ENCODE results near the gene PLIN1.

Gene PLIN1

DNA sequence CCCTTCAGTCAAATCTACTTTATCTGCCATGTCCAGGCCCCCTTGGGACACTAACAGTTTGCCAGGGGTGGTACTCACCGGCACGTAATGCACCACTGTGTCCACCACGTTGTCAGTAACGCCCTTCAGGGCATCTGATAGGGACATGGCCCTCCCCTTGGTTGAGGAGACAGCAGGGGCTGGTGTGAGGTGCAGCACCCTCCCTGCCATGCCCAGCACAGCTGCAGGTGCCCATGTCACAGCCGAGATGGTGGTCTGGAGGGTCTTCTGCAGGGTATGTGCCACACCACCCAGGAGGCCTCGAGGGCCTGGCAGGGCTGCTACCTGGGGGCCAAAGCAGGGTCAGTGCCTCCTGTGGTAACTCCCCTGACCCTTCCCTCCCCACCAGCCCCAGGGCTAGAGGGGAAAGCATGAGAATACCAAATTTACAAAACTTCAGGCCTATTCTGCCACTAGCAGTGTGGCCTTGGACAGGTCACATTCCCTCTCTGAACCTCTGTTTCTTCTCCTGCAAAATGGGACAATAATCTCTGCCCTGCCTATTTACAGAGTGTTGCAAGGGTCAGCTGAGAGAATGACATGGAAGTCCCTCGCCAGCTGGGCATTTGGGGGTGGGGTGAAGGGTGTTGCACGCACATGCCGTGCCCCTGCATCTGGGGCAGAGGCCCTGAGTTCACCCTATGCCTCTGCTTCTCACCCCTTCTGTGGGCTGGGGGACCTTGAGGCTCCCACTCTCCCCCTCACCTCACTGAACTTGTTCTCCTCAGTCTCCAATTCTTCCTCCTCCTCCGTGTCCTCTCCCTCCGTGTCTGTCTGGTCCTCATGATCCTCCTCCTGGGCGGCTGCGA lies 12.1 kb downstream of the PLIN1 start:
- Histone ChIP-seq H3K9me3 (no peaks in the 10 kb centered on the region), H3K27me3 (ENCODE audit: low read depth) (no peaks in the 10 kb centered on the region), H3K4me1 (peaks cover 4% of the 10 kb centered on the region; the same call in 1 of the 2 replicates), H3K4me3 (no peak overlapping the region), H3K36me3 (replicated peaks) (no peaks in the 10 kb centered on the region)
- no peak for DNase-seq (ENCODE audit: low spot score in 2 of 2)
- in situ Hi-C loops (cut with MboI; ENCODE audit: low sequenced_read_pairs): no loop called here

DNA sequence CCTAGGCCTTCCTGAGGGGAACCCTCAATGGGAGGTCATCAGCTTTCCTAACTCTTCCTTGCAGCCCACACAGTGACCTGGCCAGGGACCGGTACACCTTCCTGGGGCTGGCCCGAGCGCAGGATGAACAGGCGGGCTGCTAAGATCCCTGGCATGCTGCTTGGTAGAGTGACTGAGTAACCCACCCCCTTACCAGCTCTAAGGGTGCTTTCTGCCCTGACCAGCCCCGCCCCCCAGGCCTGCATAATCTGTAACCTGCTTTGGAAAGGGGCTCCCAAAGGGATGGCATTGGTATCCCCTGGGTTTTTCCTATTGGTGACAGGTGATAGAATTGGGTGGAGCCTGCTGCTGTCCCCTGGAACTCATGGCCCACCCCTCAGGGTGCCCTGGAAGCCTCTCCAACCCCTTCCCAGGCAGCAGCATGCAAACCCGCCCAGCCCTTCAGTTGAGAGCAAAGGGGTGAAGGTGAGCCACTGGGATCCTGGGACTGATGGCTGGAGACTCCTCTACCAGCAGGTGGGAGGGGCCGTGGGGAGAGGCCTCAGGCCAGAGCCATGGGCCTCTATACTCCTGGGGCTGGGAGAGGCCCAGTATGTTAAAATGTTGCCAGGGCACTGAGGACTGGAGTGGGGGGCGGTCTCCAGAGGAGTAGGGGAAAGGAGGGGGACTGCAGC lies 12.8 kb downstream of the PLIN1 start:
- Histone ChIP-seq H3K36me3 (replicated peaks) (no peaks in the 10 kb centered on the region), H3K9me3 (no peaks in the 10 kb centered on the region), H3K4me1 (peaks cover 4% of the 10 kb centered on the region; the same call in 1 of the 2 replicates), H3K27me3 (ENCODE audit: low read depth) (no peaks in the 10 kb centered on the region), H3K4me3 (no peak overlapping the region)
- no peak for DNase-seq (ENCODE audit: low spot score in 2 of 2)
- in situ Hi-C loops (cut with MboI; ENCODE audit: low sequenced_read_pairs): no loop called here

DNA sequence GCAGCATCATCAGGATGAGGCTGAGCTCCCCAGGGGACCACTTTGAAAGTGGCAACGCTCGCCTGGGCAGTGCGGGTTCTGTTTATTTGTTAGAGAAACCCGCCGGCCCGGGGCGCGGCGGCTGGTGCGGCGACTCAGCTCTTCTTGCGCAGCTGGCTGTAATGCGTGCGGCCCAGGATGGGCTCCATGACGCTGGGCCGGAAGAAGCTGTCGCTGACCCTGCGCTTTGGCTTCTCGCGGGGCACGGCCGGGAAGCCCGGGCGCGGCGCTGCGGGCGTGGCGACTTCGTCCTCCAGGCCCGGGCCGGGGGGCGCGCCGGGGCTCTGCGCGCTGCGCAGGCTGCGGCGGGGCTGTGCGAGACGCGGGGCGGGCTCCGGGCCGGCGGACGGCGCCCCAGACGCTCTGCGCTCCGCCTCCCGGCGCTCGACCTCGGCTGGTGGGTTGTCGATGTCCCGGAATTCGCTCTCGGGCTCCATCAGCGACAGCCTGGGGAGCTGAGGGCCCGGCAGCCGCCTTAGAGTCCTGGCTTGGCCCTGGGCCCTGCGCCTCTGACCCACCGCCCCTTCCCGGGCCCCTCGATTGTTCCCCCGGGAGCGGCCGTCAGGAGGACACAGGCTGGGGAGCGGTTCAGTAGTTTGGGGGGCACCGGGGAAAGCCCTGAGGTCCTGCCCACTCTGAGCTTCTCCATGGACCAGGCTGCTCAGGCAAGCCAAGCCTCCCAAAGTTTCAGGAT lies 13.6 kb downstream of the PLIN1 start:
- Histone ChIP-seq H3K9me3 (no peaks in the 10 kb centered on the region), H3K4me1 (peaks cover 4% of the 10 kb centered on the region; the same call in 1 of the 2 replicates), H3K27me3 (ENCODE audit: low read depth) (no peaks in the 10 kb centered on the region), H3K36me3 (replicated peaks) (no peaks in the 10 kb centered on the region), H3K4me3 (peak overlapping the region; percentile 17)
- DNase-seq (ENCODE audit: low spot score in 2 of 2): peak in 1 of 2 experiments; percentile 61
- in situ Hi-C loops (cut with MboI; ENCODE audit: low sequenced_read_pairs): no loop called here

DNA sequence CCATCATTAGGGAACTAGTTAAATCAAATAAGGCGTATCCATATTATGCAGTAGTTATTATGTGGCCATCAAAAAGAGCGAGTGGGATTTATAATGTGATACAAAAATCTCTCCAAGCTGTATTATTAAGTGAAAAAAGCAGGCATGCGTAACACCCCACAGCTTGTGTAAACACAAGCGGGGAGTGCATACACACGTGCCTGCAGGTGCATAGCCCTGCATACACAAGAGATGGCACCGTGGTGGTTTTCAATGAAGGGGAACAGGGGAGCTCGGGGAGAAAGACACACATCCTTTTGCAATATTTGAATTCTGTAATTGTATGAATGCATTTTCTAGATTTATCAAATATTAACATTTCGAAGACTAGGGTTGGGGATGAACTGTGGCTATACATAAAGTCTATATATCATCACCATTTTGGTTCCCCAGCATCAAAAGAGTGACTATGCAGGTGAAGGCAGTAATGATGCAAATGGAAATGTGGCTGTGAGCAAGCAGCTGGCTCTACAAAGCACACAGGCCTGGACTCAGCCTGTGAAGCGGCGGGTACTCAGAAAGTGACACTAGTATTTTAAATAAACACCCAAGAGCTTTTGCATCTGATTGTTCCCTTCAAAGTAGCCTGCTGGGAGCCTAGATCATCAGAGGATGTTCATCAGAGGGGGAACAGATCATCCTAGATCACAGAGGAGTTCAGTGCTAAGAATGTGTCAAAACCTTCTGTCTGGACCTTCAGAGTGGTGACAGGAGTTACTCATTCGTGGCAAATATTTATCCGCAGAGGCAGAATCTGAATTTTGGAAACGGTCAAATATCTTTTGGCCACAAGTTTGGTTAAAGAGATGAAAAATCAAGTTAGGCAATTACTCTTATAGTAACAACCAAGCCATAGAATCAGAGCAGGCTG lies 14.5 kb downstream of the PLIN1 start:
- Histone ChIP-seq H3K9me3 (no peaks in the 10 kb centered on the region), H3K4me1 (peaks cover 4% of the 10 kb centered on the region; the same call in 1 of the 2 replicates), H3K27me3 (ENCODE audit: low read depth) (no peaks in the 10 kb centered on the region), H3K4me3 (no peak overlapping the region), H3K36me3 (replicated peaks) (no peaks in the 10 kb centered on the region)
- no peak for DNase-seq (ENCODE audit: low spot score in 2 of 2)
- in situ Hi-C loops (cut with MboI; ENCODE audit: low sequenced_read_pairs): no loop called here

DNA sequence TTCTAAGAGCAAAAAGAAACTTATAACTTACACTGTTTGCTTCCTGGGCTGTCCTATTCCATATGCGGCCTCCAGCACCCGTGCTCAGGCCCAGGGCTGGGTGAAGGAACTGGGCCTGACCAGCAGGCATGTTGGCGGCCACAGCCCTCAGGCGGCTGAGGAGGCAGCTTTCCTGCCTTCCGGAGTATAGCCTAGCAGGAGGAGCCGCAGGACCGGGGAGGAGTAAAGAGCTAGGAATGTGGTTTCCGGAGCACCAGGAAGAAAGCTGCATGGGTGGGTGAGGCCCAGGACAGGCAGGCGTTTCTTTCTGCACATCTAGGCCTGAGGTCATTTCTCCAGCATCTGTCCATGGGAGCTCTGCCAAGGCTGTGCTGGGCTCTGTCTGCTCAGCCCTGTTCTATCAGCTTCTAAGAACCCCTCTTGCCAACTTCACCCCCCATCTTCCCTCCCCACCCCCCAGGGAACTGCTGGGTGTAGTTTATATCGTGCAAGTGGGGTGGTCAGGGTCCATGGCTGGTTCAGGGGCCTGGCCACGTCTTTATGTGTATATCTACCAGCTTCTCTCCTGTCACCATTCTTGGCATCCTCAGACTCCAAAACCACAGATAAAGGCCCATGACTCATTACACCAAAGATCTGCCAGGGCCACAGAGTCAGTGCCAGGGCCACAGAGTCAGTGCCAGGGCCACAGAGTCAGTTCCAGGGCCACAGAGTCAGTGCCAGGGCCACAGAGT lies 16.1 kb downstream of the PLIN1 start:
- Histone ChIP-seq H3K9me3 (no peaks in the 10 kb centered on the region), H3K4me3 (no peak overlapping the region), H3K4me1 (peaks cover 4% of the 10 kb centered on the region; the same call in 1 of the 2 replicates), H3K27me3 (ENCODE audit: low read depth) (no peaks in the 10 kb centered on the region), H3K36me3 (replicated peaks) (no peaks in the 10 kb centered on the region)
- no peak for DNase-seq (ENCODE audit: low spot score in 2 of 2)
- in situ Hi-C loops (cut with MboI; ENCODE audit: low sequenced_read_pairs): no loop called here

DNA sequence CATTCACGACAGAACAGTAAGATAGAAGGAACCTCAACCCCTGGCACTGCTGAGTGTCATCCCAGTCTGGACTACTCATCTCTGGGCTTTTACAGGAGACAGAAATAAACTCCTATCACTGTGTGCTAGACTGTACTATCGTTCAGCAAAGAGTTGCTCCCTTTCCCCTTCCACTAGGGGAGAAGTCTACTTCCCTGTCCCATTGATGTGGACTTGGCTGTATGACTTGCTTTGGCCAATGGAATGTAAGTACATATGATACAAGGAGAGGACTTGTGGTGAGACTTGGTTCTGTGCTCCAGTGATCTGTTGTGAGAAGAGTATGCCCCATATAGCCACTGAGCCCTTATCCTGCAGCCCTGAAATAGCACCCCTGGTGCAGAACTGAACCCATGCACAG lies 18.6 kb downstream of the PLIN1 start:
- in situ Hi-C loops (cut with MboI; ENCODE audit: low sequenced_read_pairs): no loop called here
- Histone ChIP-seq H3K27me3 (ENCODE audit: low read depth) (no peaks in the 10 kb centered on the region), H3K36me3 (replicated peaks) (no peaks in the 10 kb centered on the region)

DNA sequence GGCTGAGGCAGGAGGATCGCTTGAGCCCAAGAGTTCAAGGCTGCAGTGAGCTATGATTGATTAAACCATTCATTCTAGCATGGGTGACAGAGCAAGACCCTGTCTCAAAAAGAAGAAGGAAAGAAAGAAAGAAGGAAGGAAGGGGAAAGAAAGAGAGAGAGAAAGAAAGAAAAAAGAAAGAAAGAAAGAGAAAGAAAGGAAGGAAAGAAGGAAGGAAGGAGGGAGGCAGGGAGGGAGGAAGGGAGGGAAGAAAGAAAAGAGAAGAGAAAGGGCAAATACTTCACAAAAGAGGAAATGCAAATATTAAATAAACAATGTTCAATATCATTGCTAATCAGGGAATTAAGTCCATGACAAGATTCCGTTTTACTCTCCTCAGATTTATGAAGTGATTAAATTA lies 19.9 kb downstream of the PLIN1 start:
- in situ Hi-C loops (cut with MboI; ENCODE audit: low sequenced_read_pairs): no loop called here
- H3K9me3 ChIP-seq: no peaks in the 10 kb centered on the region
- peaks cover 4% of the 10 kb centered on the region; the same call in 1 of the 2 replicates for H3K4me1 ChIP-seq
- no peaks in the 10 kb centered on the region for H3K27me3 ChIP-seq (ENCODE audit: low read depth)
- H3K36me3 ChIP-seq (replicated peaks): no peaks in the 10 kb centered on the region
- no peak for DNase-seq (ENCODE audit: low spot score in 2 of 2)
- H3K4me3 ChIP-seq: no peak overlapping the region

More for the DNA sequence above, 18.6 kb downstream of the PLIN1 start:
- Histone ChIP-seq H3K9me3 (no peaks in the 10 kb centered on the region), H3K4me3 (no peak overlapping the region), H3K4me1 (peaks cover 3% of the 10 kb centered on the region)
- DNase-seq (ENCODE audit: low spot score in 2 of 2): no peak

DNA sequence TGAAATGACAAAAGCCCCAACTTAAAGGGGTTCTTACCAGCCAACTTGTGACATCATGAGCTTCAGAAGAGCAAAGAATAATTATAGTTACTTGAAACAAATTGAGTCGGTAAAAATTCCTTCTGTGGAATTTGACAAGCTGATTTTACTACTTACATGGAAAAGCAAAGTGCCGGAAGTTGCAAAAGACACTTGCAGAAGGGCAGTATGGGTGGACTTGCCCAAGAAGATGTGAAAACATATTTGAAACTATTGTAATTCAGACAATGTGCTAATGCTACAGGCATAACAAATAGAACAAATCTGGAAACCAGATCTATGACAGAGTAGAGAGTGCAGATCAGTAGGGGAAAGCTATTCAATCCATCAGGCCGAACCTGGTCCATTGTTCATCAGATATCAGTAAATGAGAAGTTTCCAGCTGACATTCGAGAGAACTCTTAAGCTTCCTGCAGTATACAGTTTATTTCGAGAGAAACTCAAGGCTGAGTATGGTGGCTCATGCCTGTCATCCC lies 21.4 kb downstream of the PLIN1 start:
- H3K27me3 ChIP-seq (ENCODE audit: low read depth): no peaks in the 10 kb centered on the region
- H3K36me3 ChIP-seq (replicated peaks): peaks cover 2% of the 10 kb centered on the region; the same call in 1 of the 2 replicates
- no peak overlapping the region for H3K4me3 ChIP-seq
- peaks cover 4% of the 10 kb centered on the region; the same call in 1 of the 2 replicates for H3K4me1 ChIP-seq
- in situ Hi-C loops (cut with MboI; ENCODE audit: low sequenced_read_pairs): no loop called here
- H3K9me3 ChIP-seq: no peaks in the 10 kb centered on the region
- DNase-seq (ENCODE audit: low spot score in 2 of 2): no peak

DNA sequence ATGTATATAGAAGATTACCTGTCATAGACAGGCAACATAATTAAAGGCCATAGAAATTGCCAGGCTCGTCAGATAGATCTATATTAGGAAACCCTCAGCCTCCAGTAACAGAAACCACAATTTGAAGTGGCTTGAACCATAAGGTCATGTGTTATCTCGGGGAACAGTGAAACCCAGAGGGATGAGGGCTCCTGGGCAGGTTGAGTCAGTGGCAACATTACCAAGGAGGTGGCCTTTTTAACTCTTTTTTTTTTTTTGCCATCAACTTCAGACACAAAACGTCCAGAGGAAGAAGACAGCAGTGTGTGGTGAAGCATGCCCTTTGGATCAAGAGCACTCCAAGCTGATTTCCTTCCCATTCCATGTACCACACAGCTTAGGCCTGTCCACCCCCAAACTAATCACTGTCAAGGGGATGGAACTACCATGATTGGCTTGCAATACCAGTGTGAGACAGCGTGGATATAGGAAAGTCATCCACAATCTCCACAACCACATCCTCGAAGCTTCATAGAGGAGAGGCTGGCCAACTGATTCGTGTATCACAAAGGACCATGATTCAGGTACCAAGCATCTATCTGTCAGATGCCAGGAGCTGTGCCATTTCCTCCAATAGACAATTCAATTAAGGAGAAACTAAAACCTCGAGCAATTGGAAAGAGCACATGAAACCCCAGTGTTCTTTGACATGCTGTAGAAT lies 22.9 kb downstream of the PLIN1 start:
- H3K4me3 ChIP-seq: no peak overlapping the region
- no peak for DNase-seq (ENCODE audit: low spot score in 2 of 2)
- in situ Hi-C loops (cut with MboI; ENCODE audit: low sequenced_read_pairs): no loop called here
- peaks cover 5% of the 10 kb centered on the region for H3K36me3 ChIP-seq (replicated peaks)
- no peaks in the 10 kb centered on the region for H3K9me3 ChIP-seq
- H3K4me1 ChIP-seq: peaks cover 4% of the 10 kb centered on the region; the same call in 1 of the 2 replicates
- no peaks in the 10 kb centered on the region for H3K27me3 ChIP-seq (ENCODE audit: low read depth)

DNA sequence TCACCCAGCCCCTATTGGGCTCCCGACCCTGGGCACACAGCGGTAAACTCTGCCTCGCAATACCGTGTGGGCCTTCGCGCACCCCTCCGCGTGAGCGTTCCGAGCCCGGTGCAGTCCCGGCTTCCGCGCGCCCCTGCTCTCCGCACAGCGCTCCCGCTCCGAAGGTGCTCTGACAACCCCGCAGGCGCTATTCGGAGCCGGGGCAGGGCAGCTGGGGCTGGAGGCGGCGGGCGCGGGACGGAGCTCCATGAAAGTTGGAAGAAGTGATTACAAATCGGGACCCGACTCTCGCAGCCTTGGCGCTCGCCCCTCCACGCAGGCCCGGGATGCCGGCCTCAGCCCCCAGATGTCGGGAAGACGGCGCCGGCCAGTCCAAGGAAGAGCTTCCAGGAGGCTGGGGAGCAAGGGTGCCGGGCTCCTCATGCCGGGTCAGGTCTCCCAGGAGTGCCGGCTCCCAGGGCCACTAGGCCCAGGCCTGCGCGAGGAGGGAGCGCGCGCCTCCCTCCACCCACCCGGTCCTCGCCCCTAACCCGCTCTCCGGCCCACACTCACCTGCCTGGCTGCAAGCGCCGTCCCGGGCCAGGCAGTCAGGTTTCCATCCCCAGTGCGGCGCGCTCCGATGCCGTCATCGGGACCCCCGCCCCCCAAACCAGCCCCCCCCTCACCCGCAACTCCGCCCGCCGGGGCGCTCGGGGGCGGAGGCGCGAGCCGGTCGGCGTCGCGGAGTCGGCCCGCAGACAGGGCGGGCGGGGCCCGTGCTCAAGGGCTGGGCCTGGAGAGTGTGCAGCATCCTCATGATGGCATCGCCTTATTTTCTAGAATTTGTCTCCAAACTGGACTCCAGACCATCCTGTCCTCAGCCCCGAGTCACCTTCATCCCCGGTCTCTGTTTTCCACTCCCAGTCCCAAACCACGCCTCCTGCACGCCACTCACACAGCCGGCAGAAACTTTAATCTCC lies 24.0 kb downstream of the PLIN1 start, which contains the start of gene KIF7:
TSS of gene KIF7 (minus strand) at position 621 of the 959 bp plus-strand sequence. CDS start 2,537 bp downstream, outside the sequence.
- peak within 1 kb of the TSS; percentile 92 for H3K4me3 ChIP-seq
- peak; percentile 43 to 79 for DNase-seq (ENCODE audit: low spot score in 2 of 2)
- peaks cover 5% of the 10 kb centered on the region for H3K36me3 ChIP-seq (replicated peaks)
- H3K4me1 ChIP-seq: peaks cover 4% of the 10 kb centered on the region; the same call in 1 of the 2 replicates
- H3K9me3 ChIP-seq: no peaks in the 10 kb centered on the region
- H3K27me3 ChIP-seq (ENCODE audit: low read depth): no peaks in the 10 kb centered on the region
- in situ Hi-C loops (cut with MboI; ENCODE audit: low sequenced_read_pairs): no loop called here

DNA sequence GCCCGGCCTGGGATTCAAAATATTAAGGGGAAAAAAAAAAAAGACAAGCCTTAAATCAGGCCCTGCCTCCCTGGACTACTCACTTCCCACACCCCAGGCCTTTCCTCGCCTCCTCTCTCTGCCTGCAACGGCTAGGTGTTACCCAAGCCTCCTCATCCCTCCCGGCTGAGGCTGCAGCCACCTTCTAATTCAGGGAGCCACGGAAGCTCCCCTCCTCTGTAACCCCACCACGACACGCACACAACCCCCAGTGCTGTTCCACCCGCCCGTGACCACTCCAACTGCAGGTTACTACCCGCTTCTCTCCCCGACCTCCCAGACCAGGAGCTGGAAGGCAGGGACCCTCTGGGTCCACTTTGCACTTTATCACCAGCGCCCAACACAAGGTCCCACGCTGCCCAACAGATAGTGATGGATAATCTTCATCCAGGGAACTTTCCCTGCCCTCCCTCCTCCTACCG lies 24.8 kb downstream of the PLIN1 start:
- H3K4me1 ChIP-seq: peaks cover 4% of the 10 kb centered on the region; the same call in 1 of the 2 replicates
- H3K36me3 ChIP-seq (replicated peaks): peaks cover 5% of the 10 kb centered on the region
- no peaks in the 10 kb centered on the region for H3K9me3 ChIP-seq
- no peak for DNase-seq (ENCODE audit: low spot score in 2 of 2)
- in situ Hi-C loops (cut with MboI; ENCODE audit: low sequenced_read_pairs): no loop called here
- no peaks in the 10 kb centered on the region for H3K27me3 ChIP-seq (ENCODE audit: low read depth)
- H3K4me3 ChIP-seq: peak overlapping the region; percentile 92

Measured in HAP-1 (cell line).